ENCODE measurements around the gene DYRK2. TPM values are rescaled to one million over a fixed set of nuclear protein-coding genes. Genes with fewer than 3 reads are reported as not detected.

Gene DYRK2
- total RNA-seq, 1 experiment from 2014 or later: 28.6 TPM

GRCh38 chr12:67676624-67677023 lies 28.1 kb downstream of the DYRK2 start:
- no peaks in the 10 kb centered on the region for H3K36me3 ChIP-seq (ENCODE audit: insufficient read depth, low read length, poor library complexity, severe bottlenecking)
- H3K27ac ChIP-seq (ENCODE audit: low read depth, low read length, poor library complexity, severe bottlenecking): no peak overlapping the region
- TF ChIP-seq CTCF (conservative IDR thresholded peaks at IDR 0.05; ENCODE audit: low read depth, low read length) (no peak), EZH2 (IDR thresholded peaks at IDR 0.05; ENCODE audit: borderline replicate concordance, low read depth, low read length, poor library complexity, severe bottlenecking) (no peak)
- no peaks in the 10 kb centered on the region for H3K27me3 ChIP-seq (replicated peaks; ENCODE audit: insufficient read depth, low read depth, low read length, poor library complexity)
- intact Hi-C loops (cut with micrococcal nuclease; ENCODE audit: unreplicated experiment): no loop called here
- ChIA-PET POLR2A (ENCODE audit: low non-redundant PET) (no interaction called here), CTCF (no interaction called here)
- H3K4me3 ChIP-seq (ENCODE audit: low read depth, low read length, poor library complexity, severe bottlenecking): no peak overlapping the region
- BruUV-seq (replicated peaks): no TSS peak
- H3K9me3 ChIP-seq (ENCODE audit: low read depth, low read length, poor library complexity, severe bottlenecking): no peaks in the 10 kb centered on the region
- no peak for DNase-seq (ENCODE audit: low spot score)
- no peaks in the 10 kb centered on the region for H3K4me1 ChIP-seq (ENCODE audit: insufficient read depth, low read length, poor library complexity, severe bottlenecking)

- no TSS peak for BruUV-seq (replicated peaks)
- H3K9me3 ChIP-seq (ENCODE audit: low read depth, low read length, poor library complexity, severe bottlenecking): no peaks in the 10 kb centered on the region
- no peak overlapping the region for H3K27ac ChIP-seq (ENCODE audit: low read depth, low read length, poor library complexity, severe bottlenecking)
- intact Hi-C loops (cut with micrococcal nuclease; ENCODE audit: unreplicated experiment): no loop called here
- no peak for DNase-seq (ENCODE audit: low spot score)
- POLR2A ChIA-PET (ENCODE audit: low non-redundant PET): no interaction called here
- no peak overlapping the region for H3K4me3 ChIP-seq (ENCODE audit: low read depth, low read length, poor library complexity, severe bottlenecking)
- no peaks in the 10 kb centered on the region for H3K4me1 ChIP-seq (ENCODE audit: insufficient read depth, low read length, poor library complexity, severe bottlenecking)
- TF ChIP-seq CTCF (conservative IDR thresholded peaks at IDR 0.05; ENCODE audit: low read depth, low read length): no peak
- no peak for TF ChIP-seq EZH2 (IDR thresholded peaks at IDR 0.05; ENCODE audit: borderline replicate concordance, low read depth, low read length, poor library complexity, severe bottlenecking)
- CTCF ChIA-PET: no interaction called here
- H3K36me3 ChIP-seq (ENCODE audit: insufficient read depth, low read length, poor library complexity, severe bottlenecking): no peaks in the 10 kb centered on the region
- no peaks in the 10 kb centered on the region for H3K27me3 ChIP-seq (replicated peaks; ENCODE audit: insufficient read depth, low read depth, low read length, poor library complexity)
Observed at GRCh38 chr12:67677166-67677565, 28.6 kb downstream of the DYRK2 start.

GRCh38 chr12:67681105-67681778 lies 32.7 kb downstream of the DYRK2 start:
- ChIA-PET CTCF (no interaction called here), POLR2A (ENCODE audit: low non-redundant PET) (no interaction called here)
- intact Hi-C loops (cut with micrococcal nuclease; ENCODE audit: unreplicated experiment): no loop called here

More at GRCh38 chr12:67681105-67681778, 32.7 kb downstream of the DYRK2 start:
- Histone ChIP-seq H3K27ac (ENCODE audit: low read depth, low read length, poor library complexity, severe bottlenecking) (no peak overlapping the region), H3K4me1 (ENCODE audit: insufficient read depth, low read length, poor library complexity, severe bottlenecking) (no peaks in the 10 kb centered on the region), H3K4me3 (ENCODE audit: low read depth, low read length, poor library complexity, severe bottlenecking) (no peak overlapping the region), H3K36me3 (ENCODE audit: insufficient read depth, low read length, poor library complexity, severe bottlenecking) (no peaks in the 10 kb centered on the region), H3K27me3 (replicated peaks; ENCODE audit: insufficient read depth, low read depth, low read length, poor library complexity) (no peaks in the 10 kb centered on the region), H3K9me3 (ENCODE audit: low read depth, low read length, poor library complexity, severe bottlenecking) (no peaks in the 10 kb centered on the region)
- DNase-seq (ENCODE audit: low spot score): no peak
- no peak for TF ChIP-seq EZH2 (IDR thresholded peaks at IDR 0.05; ENCODE audit: borderline replicate concordance, low read depth, low read length, poor library complexity, severe bottlenecking)
- no peak for TF ChIP-seq CTCF (conservative IDR thresholded peaks at IDR 0.05; ENCODE audit: low read depth, low read length)
- no TSS peak for BruUV-seq (replicated peaks)
